GM19099 (cell line): ENCODE data around the gene NRF1.

Experiments
- POLR2A ChIP-seq: IDR thresholded peaks from 3 replicates; pipeline ENCODE4 v1.6.1; 2011; ENCODE audit warnings: low read depth; ENCODE audit not compliant: insufficient read length; ENCODE audit errors: extremely low read depth

Gene NRF1

GRCh38 chr7:129782818-129783583 is 171.5 kb downstream of the NRF1 start:
- no peak for TF ChIP-seq POLR2A

- no peak for TF ChIP-seq POLR2A
These were observed 172.0 kb downstream of the NRF1 start for GRCh38 chr7:129783584-129783919.

GRCh38 chr7:129784437-129784782 is 172.9 kb downstream of the NRF1 start:
- TF ChIP-seq POLR2A: no peak

- no peak for TF ChIP-seq POLR2A
These were observed 173.5 kb downstream of the NRF1 start for GRCh38 chr7:129784783-129785684.

- TF ChIP-seq POLR2A: no peak
These were observed 174.4 kb downstream of the NRF1 start for GRCh38 chr7:129785685-129786514.

- TF ChIP-seq POLR2A: no peak
These were observed 175.5 kb downstream of the NRF1 start for GRCh38 chr7:129786825-129787563.

- no peak for TF ChIP-seq POLR2A
These were observed 177.5 kb downstream of the NRF1 start for GRCh38 chr7:129789000-129789399.

GRCh38 chr7:129789652-129790051 is 178.1 kb downstream of the NRF1 start:
- no peak for TF ChIP-seq POLR2A

GRCh38 chr7:129790136-129790535 is 178.6 kb downstream of the NRF1 start:
- TF ChIP-seq POLR2A: no peak

GRCh38 chr7:129792721-129793120 is 181.2 kb downstream of the NRF1 start:
- TF ChIP-seq POLR2A: no peak

- TF ChIP-seq POLR2A: no peak
These were observed 182.2 kb downstream of the NRF1 start for GRCh38 chr7:129793506-129794310.

GRCh38 chr7:129796186-129796775 is 184.8 kb downstream of the NRF1 start:
- TF ChIP-seq POLR2A: no peak

- TF ChIP-seq POLR2A: no peak
These were observed 185.8 kb downstream of the NRF1 start for GRCh38 chr7:129797214-129797789.

- TF ChIP-seq POLR2A: no peak
These were observed 187.3 kb downstream of the NRF1 start for GRCh38 chr7:129798616-129799349.
